Superior temporal gyrus (tissue), 1 donor: ENCODE data around the gene ELSPBP1.
"Not testable (repeated sequence)": the region's sequence is repeated elsewhere in the genome, so short reads cannot be mapped to it uniquely, and the experiment has no call there.

ENCODE experiments used
- DNase-seq: peaks from one replicate; pipeline ENCODE4 v3.0.0-alpha.2; 2016; ENCODE audit errors: extremely low spot score

ELSPBP1 gene

DNA sequence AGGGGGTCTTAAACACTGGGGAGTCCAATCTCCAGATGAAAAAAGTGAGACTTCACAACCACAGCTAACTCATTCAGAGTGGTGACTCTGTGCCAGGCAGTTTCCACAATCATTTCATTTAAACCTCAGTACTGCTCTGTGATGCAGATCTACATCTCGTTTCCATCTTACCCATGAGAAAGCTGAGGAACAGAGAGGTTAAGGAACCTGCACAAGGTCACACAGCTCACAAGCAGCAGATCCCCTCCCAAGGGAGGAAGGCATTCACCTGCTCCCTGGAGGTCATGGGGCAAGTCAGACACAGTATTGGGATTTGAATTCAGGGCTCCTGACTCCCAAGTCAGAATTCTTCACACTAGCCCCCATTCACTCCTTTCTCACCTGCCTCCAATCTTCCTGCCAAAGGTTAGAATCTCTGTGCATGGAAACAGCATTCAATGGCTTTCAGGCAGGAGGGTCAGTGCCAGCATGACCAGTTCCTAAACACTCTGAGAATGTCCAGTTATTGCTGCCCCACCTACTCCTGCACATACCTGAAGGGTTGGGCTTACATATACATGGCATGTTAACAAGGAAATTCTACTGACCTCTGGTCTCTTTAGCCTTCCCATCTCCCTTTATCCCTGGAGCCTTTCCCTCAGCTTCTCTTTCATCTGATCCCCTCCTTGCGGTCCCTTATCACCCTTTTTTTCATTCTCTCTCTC is 47.6 kb downstream of the ELSPBP1 start:
- DNase-seq: no peak

DNA sequence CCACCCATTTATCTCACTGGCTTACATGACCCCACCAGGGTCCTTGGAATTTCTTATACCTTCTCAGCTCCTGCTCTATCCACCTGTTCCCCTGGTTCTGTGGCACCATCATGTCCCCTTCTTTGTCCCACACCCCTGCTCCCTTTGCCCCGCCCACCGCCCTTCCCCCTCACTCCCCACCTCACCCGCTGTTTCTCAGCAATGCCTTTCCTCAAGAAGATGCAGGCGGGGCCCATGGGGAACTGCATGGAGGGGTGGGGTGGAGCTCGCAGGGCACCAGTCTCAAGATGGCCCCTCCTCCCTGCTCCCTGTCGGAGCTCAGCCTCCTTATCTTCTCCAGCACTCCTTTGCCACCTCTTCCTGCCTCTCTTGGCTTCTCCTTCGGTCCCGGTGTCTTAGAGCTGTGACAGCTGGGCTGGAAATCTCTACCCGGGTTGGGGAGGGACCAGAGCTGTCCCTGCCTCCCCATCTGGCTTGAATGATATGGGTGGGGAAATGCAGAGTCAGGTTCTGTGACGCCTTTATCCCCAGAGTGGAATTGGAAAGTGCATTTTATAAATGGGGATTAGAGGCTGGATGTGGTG is 49.3 kb downstream of the ELSPBP1 start, which contains the start of gene CABP5:
TSS of gene CABP5 (minus strand) at position 405 of the 584 bp plus-strand sequence. CDS start at position 248, 157 bp downstream.
- DNase-seq: no peak

- DNase-seq: no peak
Measured at GRCh38 chr19:48044561-48044960, 50.1 kb downstream of the ELSPBP1 start.

DNA sequence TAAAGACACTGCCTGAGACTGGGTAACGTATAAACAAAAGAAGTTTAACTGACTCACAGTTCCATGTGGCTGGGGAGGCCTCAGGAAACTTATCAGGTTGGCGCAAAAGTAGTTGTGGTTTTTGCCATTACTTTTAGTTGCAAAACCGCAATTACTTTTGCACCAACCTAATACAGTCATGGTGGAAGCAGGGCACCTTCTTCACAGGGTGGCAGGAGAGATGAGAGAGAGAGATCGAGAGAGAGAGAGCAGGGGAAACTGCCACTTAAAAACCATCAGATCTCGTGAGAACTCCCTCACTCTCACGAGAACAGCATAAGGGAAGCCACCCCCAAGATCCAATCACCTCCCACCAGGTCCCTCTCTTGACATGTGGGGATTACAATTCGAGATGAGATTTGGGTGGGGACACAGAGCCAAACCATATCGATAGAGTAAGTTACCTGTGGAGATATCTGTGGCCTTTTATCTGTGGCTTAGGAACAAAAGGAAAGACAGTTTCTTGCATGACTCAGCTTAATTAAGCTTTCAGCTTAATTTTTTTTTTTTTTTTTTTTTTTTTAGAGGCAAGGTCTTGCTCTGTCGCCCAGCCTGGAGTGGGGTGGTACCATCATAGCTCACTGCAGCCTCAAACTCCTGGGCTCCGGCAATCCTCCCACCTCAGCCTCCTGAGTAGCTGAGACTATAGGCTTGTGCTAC is 57.1 kb downstream of the ELSPBP1 start:
- no peak for DNase-seq

GRCh38 chr19:48053076-48053475 is 58.6 kb downstream of the ELSPBP1 start:
- no peak for DNase-seq

- no peak for DNase-seq
Measured at GRCh38 chr19:48053856-48054255, 59.4 kb downstream of the ELSPBP1 start.

DNA sequence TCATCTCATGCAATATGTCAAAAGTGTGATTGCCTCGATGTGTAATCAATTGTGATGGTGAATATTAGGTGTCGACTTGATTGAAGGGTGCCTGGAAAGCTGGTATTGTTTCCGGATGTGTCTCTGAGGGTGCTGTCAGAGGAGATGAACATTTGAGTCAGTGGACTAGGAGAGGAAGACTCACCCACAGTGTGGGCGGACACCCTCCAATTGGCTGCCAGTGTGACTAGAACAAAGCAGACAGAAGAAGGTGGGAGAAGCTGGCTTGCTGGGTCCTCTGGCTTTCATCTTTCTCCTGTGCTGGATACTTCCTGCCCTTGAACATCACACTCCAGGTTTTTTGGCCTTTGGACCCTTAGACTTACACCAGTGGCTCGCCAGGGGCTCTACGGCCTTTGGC is 64.9 kb downstream of the ELSPBP1 start:
- DNase-seq: no peak

GRCh38 chr19:48060381-48060780 is 65.9 kb downstream of the ELSPBP1 start:
- DNase-seq: no peak

- no peak for DNase-seq
Measured at GRCh38 chr19:48061401-48062344, 67.2 kb downstream of the ELSPBP1 start.

- no peak for DNase-seq
Measured at GRCh38 chr19:48064509-48064908, 70.1 kb downstream of the ELSPBP1 start.

GRCh38 chr19:48069435-48069834 is 75.0 kb downstream of the ELSPBP1 start:
- DNase-seq: no peak

GRCh38 chr19:48070177-48070769 is 75.8 kb downstream of the ELSPBP1 start:
- not testable (repeated sequence) for DNase-seq
